GM23338 (cell line): ENCODE measurements around the gene PACS1. TPM values are rescaled to one million over a fixed set of nuclear protein-coding genes. Genes with fewer than 3 reads are reported as not detected.

Source experiments
- ATAC-seq: fragments of 200-7000 bp; cut with Tn5 transposase; 3 replicates; pipeline ENCODE4 v1.9.1; 2020
- DNase-seq: peaks from one replicate; pipeline ENCODE4 v3.0.0-alpha.2; 2015; ENCODE audit warnings: low spot score
- H2AFZ ChIP-seq: fragments of 200-600 bp; sonication (generic); 2 replicates; pipeline ENCODE4 v1.8.0; 2016; ENCODE audit warnings: antibody characterized with exemption, mild to moderate bottlenecking, moderate library complexity
- H3F3A ChIP-seq: fragments of 200-600 bp; sonication (generic); replicated peaks from 2 replicates; pipeline ENCODE4 v1.8.0; 2017; ENCODE audit warnings: antibody characterized with exemption, mixed run types, low read depth
- H3K27ac ChIP-seq: fragments of 200-600 bp; sonication (generic); 2 replicates; pipeline ENCODE4 v1.6.1; 2016; ENCODE audit warnings: low read depth
- H3K27me3 ChIP-seq: fragments of 200-600 bp; sonication (generic); 2 replicates; pipeline ENCODE4 v1.8.0; 2016; ENCODE audit warnings: mild to moderate bottlenecking, mixed run types, moderate library complexity; ENCODE audit not compliant: insufficient read depth
- H3K36me3 ChIP-seq: fragments of 200-600 bp; sonication (generic); 2 replicates; pipeline ENCODE4 v1.8.0; 2016; ENCODE audit warnings: mild to moderate bottlenecking; ENCODE audit not compliant: insufficient read depth
- H3K4me1 ChIP-seq: fragments of 200-600 bp; sonication (generic); 2 replicates; pipeline ENCODE4 v1.8.0; 2016; ENCODE audit warnings: mild to moderate bottlenecking, moderate library complexity; ENCODE audit not compliant: insufficient read depth
- H3K4me2 ChIP-seq: fragments of 200-600 bp; sonication (generic); 2 replicates; pipeline ENCODE4 v1.7.1; 2017; ENCODE audit warnings: mixed run types
- H3K4me3 ChIP-seq: fragments of 200-600 bp; sonication (generic); 2 replicates; pipeline ENCODE4 v1.6.1; 2016; ENCODE audit warnings: mixed run types
- H3K79me2 ChIP-seq: fragments of 200-600 bp; sonication (generic); replicated peaks from 2 replicates; pipeline ENCODE4 v1.8.0; 2017; ENCODE audit warnings: mild to moderate bottlenecking; ENCODE audit not compliant: insufficient read depth
- H3K9me2 ChIP-seq: fragments of 200-600 bp; sonication (generic); 2 replicates; pipeline ENCODE4 v1.8.0; 2017; ENCODE audit not compliant: insufficient read depth
- H4K20me1 ChIP-seq: fragments of 200-600 bp; sonication (generic); replicated peaks from 2 replicates; pipeline ENCODE4 v1.8.0; 2017; ENCODE audit warnings: mild to moderate bottlenecking; ENCODE audit not compliant: insufficient read depth
- H3K27ac Mint-ChIP-seq: 2 replicates; pipeline ENCODE4 v1.8.0; 2020; ENCODE audit warnings: inconsistent platforms, mild to moderate bottlenecking, moderate library complexity, mixed read lengths
- H3K27me3 Mint-ChIP-seq: 3 replicates; pipeline ENCODE4 v1.8.0; 2022; ENCODE audit warnings: low read depth, mild to moderate bottlenecking, moderate library complexity, mixed read lengths, inconsistent platforms; ENCODE audit not compliant: insufficient read depth, poor library complexity
- H3K36me3 Mint-ChIP-seq: 3 replicates; pipeline ENCODE4 v1.8.0; 2021; ENCODE audit warnings: low read depth, mild to moderate bottlenecking, inconsistent platforms, moderate library complexity, mixed read lengths
- H3K4me1 Mint-ChIP-seq: 3 replicates; pipeline ENCODE4 v1.8.0; 2020; ENCODE audit warnings: mild to moderate bottlenecking, inconsistent platforms, mixed read lengths
- H3K4me3 Mint-ChIP-seq: 3 replicates; pipeline ENCODE4 v1.8.0; 2021; ENCODE audit warnings: moderate library complexity, mild to moderate bottlenecking, inconsistent platforms, mixed read lengths
- H3K9me3 Mint-ChIP-seq: 3 replicates; pipeline ENCODE4 v1.8.0; 2020; ENCODE audit warnings: moderate library complexity, mild to moderate bottlenecking, inconsistent platforms, mixed read lengths
- CREB1 ChIP-seq: fragments of 250-450 bp; sonication (Bioruptor Pico); IDR thresholded peaks from 2 replicates; pipeline ENCODE4 v1.5.0; 2020; ENCODE audit warnings: low read depth, mild to moderate bottlenecking, moderate library complexity
- CTCF ChIP-seq, 2 experiments: fragments of 200-600 bp in 1 of 2; sonication (generic) in 1 of 2; conservative IDR thresholded peaks; 2 replicates each; pipeline versions ENCODE4 v1.5.1 to v1.6.1; 2016 to 2017; ENCODE audit warnings: antibody characterized with exemption in 2 of 2, low read depth in 2 of 2, mild to moderate bottlenecking in 2 of 2, moderate library complexity in 1 of 2
- ETS1 ChIP-seq: IDR thresholded peaks from 2 replicates; pipeline ENCODE4 v1.6.1; 2016; ENCODE audit warnings: antibody characterized with exemption
- EZH2 ChIP-seq: fragments of 200-600 bp; sonication (generic); IDR thresholded peaks from one replicate; pipeline ENCODE4 v1.8.0; 2017; ENCODE audit warnings: antibody characterized with exemption, mild to moderate bottlenecking, low read depth; ENCODE audit not compliant: unreplicated experiment
- EZH2phosphoT487 ChIP-seq: fragments of 200-600 bp; sonication (generic); IDR thresholded peaks from one replicate; pipeline ENCODE4 v1.8.1; 2018; ENCODE audit warnings: antibody characterized with exemption; ENCODE audit not compliant: unreplicated experiment
- JUNB ChIP-seq: IDR thresholded peaks from one replicate; pipeline ENCODE4 v1.6.1; 2016; ENCODE audit warnings: antibody characterized with exemption; ENCODE audit not compliant: unreplicated experiment
- NANOG ChIP-seq: IDR thresholded peaks from 2 replicates; pipeline ENCODE4 v1.6.1; 2016; ENCODE audit warnings: antibody characterized with exemption, borderline replicate concordance
- POLR2AphosphoS5 ChIP-seq: IDR thresholded peaks from 2 replicates; pipeline ENCODE4 v1.6.1; 2016; ENCODE audit warnings: antibody characterized with exemption, low read depth
- REST ChIP-seq: IDR thresholded peaks from one replicate; pipeline ENCODE4 v1.6.1; 2018; ENCODE audit warnings: antibody characterized with exemption; ENCODE audit not compliant: unreplicated experiment
- STAT1 ChIP-seq: IDR thresholded peaks from one replicate; pipeline ENCODE4 v1.6.1; 2016; ENCODE audit warnings: antibody characterized with exemption; ENCODE audit not compliant: unreplicated experiment
- ZNF114 ChIP-seq: fragments of 250-450 bp; sonication (Bioruptor Pico); IDR thresholded peaks from 2 replicates; pipeline ENCODE4 v1.5.0; 2020; ENCODE audit warnings: mild to moderate bottlenecking, moderate library complexity
- ZNF331 ChIP-seq: fragments of 250-450 bp; sonication (Bioruptor Pico); IDR thresholded peaks from 2 replicates; pipeline ENCODE4 v1.5.0; 2020; ENCODE audit warnings: low read depth, mild to moderate bottlenecking, moderate library complexity
- ZNF462 ChIP-seq: fragments of 250-450 bp; sonication (Bioruptor Pico); IDR thresholded peaks from 2 replicates; pipeline ENCODE4 v1.5.0; 2020; ENCODE audit warnings: mild to moderate bottlenecking, moderate library complexity
- polyA plus RNA-seq: library from polyadenylated mRNA; unstranded; fragments of >200 nt; fragmentation: Nextera tagmentation; extraction: Ambion mirVana; gene quantifications from 2 replicates; pipeline ENCODE4 v1.2.1, GENCODE V29; 2016
- total RNA-seq: library from RNA; depleted of rRNA; stranded (reverse); fragments of >200 nt; shearing (Covaris generic); gene quantifications from 2 replicates; pipeline ENCODE4 v1.2.3, GENCODE V29; 2014

The PACS1 gene
- total and polyA plus RNA-seq, 2 experiments from 2014 or later: 8.0 to 37.5 TPM

- no peaks in the 10 kb centered on the region for H3F3A ChIP-seq
- Mint-ChIP-seq H3K36me3 (peaks cover 6% of the 10 kb centered on the region; the same call in 2 of the 3 replicates), H3K27ac (no peak overlapping the region; the same call in 1 of the 2 replicates), H3K4me3 (no peak overlapping the region), H3K27me3 (peaks cover 11% of the 10 kb centered on the region), H3K9me3 (no peaks in the 10 kb centered on the region), H3K4me1 (peaks cover 25% of the 10 kb centered on the region)
- H3K36me3 ChIP-seq: no peaks in the 10 kb centered on the region; the same call in 1 of the 2 replicates
- no peak for ATAC-seq
- H3K4me1 ChIP-seq: peaks cover 6% of the 10 kb centered on the region; the same call in 1 of the 2 replicates
- no peak for DNase-seq
- no peak overlapping the region for H3K27ac ChIP-seq
- no peaks in the 10 kb centered on the region for H3K27me3 ChIP-seq
- no peak overlapping the region for H3K4me3 ChIP-seq
- no peaks in the 10 kb centered on the region for H3K9me2 ChIP-seq
- H3K79me2 ChIP-seq: no peaks in the 10 kb centered on the region
- no peaks in the 10 kb centered on the region; the same call in 1 of the 2 replicates for H4K20me1 ChIP-seq
- H3K4me2 ChIP-seq: no peak overlapping the region
- TF ChIP-seq CREB1 (CRISPR knock-in tag) (no peak), ZNF114 (no peak), STAT1 (no peak), POLR2AphosphoS5 (no peak), CTCF (conservative IDR thresholded peaks at IDR 0.05; ENCODE audit: low read depth in 2 of 2) (no peak), ZNF331 (CRISPR knock-in tag) (no peak), JUNB (no peak), REST (no peak), EZH2 (no peak), EZH2phosphoT487 (no peak), NANOG (no peak), ZNF462 (CRISPR knock-in tag) (no peak), ETS1 (no peak)
- no peak overlapping the region for H2AFZ ChIP-seq
These were observed 163.2 kb downstream of the PACS1 start for GRCh38 chr11:66233301-66233700.
